NCI-H446 (cell line): Measurements from ENCODE around the gene POLR3C.

Source experiments
- DNase-seq, 2 experiments: peaks; one replicate each; lab custom pipeline; 2025; lab: John Stamatoyannopoulos, UW

Gene POLR3C

GRCh38 chr1:145871994-145872924 is 48.3 kb downstream of the POLR3C start:
- no peak for DNase-seq

- DNase-seq = no peak
Measured at GRCh38 chr1:145874646-145875045, 50.6 kb downstream of the POLR3C start.

GRCh38 chr1:145877923-145878486 is 54.0 kb downstream of the POLR3C start:
- DNase-seq = no peak

- DNase-seq = no peak
Measured at GRCh38 chr1:145878724-145879123, 54.7 kb downstream of the POLR3C start.

- DNase-seq = no peak
Measured at GRCh38 chr1:145879775-145880174, 55.8 kb downstream of the POLR3C start.

GRCh38 chr1:145884675-145885074 is 60.7 kb downstream of the POLR3C start:
- DNase-seq = no peak

- DNase-seq = peak; percentile 43 to 83
Measured at GRCh38 chr1:145885738-145886287, 61.8 kb downstream of the POLR3C start, which contains the start of gene ANKRD35. Gene ANKRD35 (minus strand): TSS chr1:145885866. CDS start chr1:145885758, 108 bp downstream.

GRCh38 chr1:145886390-145886789 is 62.4 kb downstream of the POLR3C start:
- DNase-seq = no peak

- DNase-seq = no peak
Measured at GRCh38 chr1:145886816-145887215, 62.8 kb downstream of the POLR3C start.

GRCh38 chr1:145887631-145888030 is 63.6 kb downstream of the POLR3C start:
- DNase-seq = no peak

- no peak for DNase-seq
Measured at GRCh38 chr1:145889722-145890121, 65.7 kb downstream of the POLR3C start.

GRCh38 chr1:145891143-145891542 is 67.1 kb downstream of the POLR3C start:
- no peak for DNase-seq

- peak; percentile 97 for DNase-seq
Measured at GRCh38 chr1:145891587-145892485, 67.8 kb downstream of the POLR3C start.

- DNase-seq = peak; percentile 76 to 78
Measured at GRCh38 chr1:145892486-145893087, 68.6 kb downstream of the POLR3C start.

- DNase-seq = no peak
Measured at GRCh38 chr1:145893306-145894055, 69.5 kb downstream of the POLR3C start.
